NCI-H460 (cell line): ENCODE data around the gene DMBT1. TPM values are rescaled to one million over a fixed set of nuclear protein-coding genes. Genes with fewer than 3 reads are reported as not detected.

ENCODE experiments used
- DNase-seq: peaks from one replicate; pipeline ENCODE4 v3.0.0-alpha.2; 2016; ENCODE audit warnings: low read depth; ENCODE audit errors: extremely low read depth
- total RNA-seq: library from RNA; depleted of rRNA; stranded (reverse); fragments of >200 nt; shearing (Covaris generic); gene quantifications from 2 replicates; pipeline ENCODE4 v1.2.3, GENCODE V29; 2014; rRNA removed

The DMBT1 gene
- total RNA-seq, 1 experiment from 2014 or later: 0.02 TPM

DNA sequence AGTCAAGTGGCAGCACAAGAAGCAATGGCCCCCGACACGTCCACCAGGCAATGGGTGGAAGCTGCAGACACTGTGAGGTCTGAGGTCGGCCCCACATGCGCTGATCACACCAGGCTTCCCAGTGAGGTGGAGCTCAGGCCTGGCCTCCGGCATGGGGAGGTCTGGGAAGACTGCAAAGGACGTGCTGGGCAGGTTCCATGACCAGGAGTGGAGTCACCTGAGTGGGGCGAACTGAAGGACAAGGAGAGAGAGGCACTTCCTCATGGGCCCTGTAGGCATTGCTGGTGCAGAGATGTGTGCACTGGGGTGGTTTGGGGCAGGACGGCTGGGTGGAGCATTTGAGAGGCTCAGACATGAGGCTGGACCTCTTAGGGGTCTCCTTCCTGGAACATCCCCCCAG, 103.9 kb downstream of the DMBT1 start:
- DNase-seq: no peak

- no peak for DNase-seq
Observed at GRCh38 chr10:122665329-122665860, 104.8 kb downstream of the DMBT1 start.

- no peak for DNase-seq
Observed at GRCh38 chr10:122665946-122666345, 105.4 kb downstream of the DMBT1 start.

GRCh38 chr10:122669045-122669444, 108.5 kb downstream of the DMBT1 start:
- no peak for DNase-seq

GRCh38 chr10:122669842-122670241, 109.3 kb downstream of the DMBT1 start:
- no peak for DNase-seq

- no peak for DNase-seq
Observed at GRCh38 chr10:122671355-122671754, 110.8 kb downstream of the DMBT1 start.

DNA sequence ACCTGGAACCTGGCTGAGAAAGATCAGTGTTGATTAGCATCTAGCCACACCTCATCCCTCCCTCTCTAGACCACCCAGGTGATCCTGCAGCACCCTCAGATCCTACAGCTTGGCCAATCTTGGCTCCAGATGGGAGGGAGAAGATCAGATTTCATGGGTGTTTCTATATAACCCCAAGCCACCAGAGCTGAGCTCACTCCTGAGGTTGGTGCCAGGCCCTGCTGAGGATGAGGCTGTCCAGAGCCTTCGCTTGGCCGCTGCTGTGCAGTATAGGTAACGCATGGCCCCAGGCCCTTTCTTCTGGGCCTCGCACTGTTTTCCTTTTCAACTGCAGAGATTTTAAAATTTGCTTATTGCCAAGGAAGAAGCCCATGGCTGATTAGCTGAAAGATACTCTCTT, 112.1 kb downstream of the DMBT1 start:
- no peak for DNase-seq

- DNase-seq: no peak
Observed at GRCh38 chr10:122673269-122673668, 112.7 kb downstream of the DMBT1 start.

DNA sequence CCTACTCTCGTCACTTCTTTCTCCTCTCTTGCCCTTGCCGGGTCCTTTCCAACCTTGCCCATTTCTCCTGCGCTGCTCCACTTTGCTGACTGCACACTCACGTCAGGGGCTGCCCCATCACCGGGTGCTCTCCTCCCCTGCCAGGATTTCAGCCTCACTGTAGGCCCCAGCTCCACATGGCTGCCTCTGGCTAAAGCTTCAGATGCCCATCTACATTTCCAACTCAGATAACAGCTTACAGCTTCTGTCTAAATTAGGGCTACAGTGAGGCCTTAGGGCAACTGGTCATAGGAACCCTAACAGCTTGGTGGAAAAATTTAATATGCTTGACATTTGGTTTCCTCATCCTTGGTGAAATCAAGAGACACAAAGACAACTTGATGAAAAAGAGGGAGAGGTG, 113.2 kb downstream of the DMBT1 start:
- DNase-seq: no peak

GRCh38 chr10:122674781-122675180, 114.2 kb downstream of the DMBT1 start:
- no peak for DNase-seq

- no peak for DNase-seq
Observed at GRCh38 chr10:122675278-122675677, 114.7 kb downstream of the DMBT1 start.

DNA sequence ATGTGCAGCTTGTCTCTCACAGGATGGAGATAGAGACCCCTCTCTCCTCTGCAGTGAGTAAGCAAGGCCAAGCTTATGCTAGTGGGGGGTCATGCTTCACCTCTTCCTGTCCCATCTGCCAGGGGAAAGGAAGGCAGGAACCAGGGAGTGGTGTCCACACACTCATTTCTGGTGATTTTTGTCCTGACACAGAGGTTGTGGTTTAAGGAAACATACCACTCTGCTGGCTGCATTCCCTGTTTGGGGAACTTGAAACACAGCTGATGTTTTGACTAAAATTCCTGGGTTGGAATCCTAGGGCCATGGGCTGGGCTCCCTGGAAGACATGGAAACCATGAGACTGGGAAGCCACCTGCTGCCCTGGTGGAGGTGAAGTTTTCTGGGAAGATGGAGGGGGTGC, 117.7 kb downstream of the DMBT1 start:
- no peak for DNase-seq

DNA sequence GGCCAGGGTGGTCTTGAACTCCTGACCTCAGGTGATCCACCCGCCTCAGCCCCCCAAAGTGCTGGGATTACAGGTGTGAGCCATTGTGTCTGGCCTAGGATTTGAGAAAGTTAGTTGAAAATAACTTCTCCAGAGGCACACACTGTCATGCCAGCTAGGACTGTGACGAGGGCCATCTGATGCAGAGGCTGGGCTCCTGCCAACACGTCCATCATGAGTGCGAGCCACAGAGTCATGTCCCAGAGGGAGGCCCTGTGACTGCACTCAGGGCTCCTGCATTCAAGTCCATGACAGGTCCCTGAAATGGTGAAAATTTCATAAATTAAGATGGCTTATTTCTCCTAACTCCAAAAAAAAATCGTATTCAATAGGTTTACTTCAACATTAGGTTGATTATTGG, 122.0 kb downstream of the DMBT1 start:
- no peak for DNase-seq

DNA sequence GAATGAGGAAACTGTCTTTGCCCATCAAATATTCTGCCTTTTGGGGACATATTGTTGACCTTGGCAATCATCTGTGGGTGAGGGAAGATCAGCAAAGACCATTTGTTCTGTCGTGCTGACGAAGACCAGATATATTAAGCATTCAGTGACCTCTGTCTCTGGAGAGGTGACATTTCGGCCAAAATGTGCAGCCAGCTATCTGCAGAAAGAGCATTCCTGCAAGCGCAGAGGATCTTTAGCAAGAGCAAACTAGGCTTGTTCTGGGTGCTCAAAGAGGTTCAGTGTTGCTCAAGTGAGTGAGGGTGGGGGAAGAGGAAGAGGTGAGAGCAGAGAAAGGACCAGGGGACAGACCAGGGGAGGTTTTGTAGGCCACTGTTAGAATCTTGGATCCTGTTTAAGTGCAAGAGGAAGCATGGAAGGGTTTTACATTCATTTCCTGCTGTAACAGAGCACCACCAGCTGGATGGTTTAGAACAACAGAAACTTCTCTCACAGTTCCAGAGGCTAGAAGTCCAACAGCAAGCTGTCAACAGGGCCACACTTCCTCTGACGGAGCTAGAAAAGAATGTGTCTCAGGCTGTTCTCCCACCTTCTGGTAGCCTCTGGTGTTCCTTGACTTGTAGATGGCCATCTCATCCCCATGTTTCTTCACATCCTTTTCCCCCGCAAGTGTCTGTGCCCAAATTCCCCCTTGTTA, 127.9 kb downstream of the DMBT1 start:
- no peak for DNase-seq

DNA sequence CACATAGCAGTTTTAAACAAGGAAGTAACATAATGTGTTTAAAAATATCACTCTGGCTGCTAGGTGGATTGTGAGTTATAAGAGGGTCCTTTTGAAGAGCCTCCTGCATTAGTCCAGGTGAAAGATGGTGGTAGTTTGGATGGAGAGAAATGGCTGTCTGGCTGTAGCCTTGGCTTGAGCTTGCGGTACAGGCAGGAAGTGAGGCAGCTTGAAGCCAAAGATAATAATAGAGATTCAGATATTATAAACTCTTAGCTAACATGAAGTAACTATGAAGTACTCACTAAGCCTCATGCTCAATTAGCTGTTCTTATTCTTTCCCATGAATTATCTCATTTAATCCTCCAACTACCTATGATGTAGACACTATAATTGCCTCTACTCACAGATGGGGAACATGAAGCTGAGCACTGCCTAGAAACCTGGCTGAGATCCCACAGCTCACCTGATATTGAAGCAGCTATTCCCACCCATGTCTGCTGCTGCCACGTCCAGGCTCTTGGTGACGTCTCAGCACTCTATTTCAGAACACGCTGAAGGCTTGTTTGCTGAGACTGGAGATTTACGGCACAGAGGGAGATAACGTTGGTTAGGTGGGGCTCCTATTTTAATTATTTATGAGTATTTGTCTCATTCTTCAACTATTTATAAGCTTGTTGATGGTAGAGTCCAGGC, 128.7 kb downstream of the DMBT1 start:
- no peak for DNase-seq

- no peak for DNase-seq
Observed at GRCh38 chr10:122692744-122693143, 132.2 kb downstream of the DMBT1 start.

Other genes with a start within 250 kb of the DMBT1 start
- gene PLEKHA1, start 186.0 kb upstream of the DMBT1 start, total RNA-seq: 19.6 and 24.2 TPM in 2 replicates
- not detected in 2 replicates for gene ARMS2, start 106.1 kb upstream of the DMBT1 start, total RNA-seq
- 40.7 and 42.5 TPM in 2 replicates for gene HTRA1, start 99.2 kb upstream of the DMBT1 start, total RNA-seq
- gene C10orf120, start 139.1 kb downstream of the DMBT1 start, total RNA-seq: not detected in 2 replicates